ENCODE data around the gene TFAP2B. TPM values are rescaled to one million over a fixed set of nuclear protein-coding genes. Genes with fewer than 3 reads are reported as not detected.
A peak's percentile ranks its signal among the peaks of the same experiment; 100 is the strongest.

The TFAP2B gene
- total RNA-seq, 1 experiment from 2014 or later: not detected

DNA sequence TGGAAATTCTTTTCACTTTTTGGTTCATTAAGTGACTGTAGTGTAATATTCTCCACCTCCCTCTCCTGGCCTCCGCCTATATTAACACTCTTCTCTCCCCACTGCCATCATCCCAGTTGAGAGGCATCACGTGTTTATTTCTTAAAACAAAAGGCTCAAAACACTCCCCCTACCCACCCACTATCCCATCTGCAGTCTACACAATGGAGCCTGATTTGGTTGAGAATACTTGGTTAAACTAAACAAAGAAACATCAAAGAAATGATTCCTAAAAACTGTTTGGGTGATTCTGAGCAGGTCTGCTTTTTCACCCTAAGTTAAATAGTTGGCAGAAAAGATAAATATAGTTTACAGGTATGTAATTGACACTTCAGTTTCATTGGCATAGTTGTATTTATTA lies 5.9 kb downstream of the TFAP2B start:
- no peak for DNase-seq (ENCODE audit: low read depth)

DNA sequence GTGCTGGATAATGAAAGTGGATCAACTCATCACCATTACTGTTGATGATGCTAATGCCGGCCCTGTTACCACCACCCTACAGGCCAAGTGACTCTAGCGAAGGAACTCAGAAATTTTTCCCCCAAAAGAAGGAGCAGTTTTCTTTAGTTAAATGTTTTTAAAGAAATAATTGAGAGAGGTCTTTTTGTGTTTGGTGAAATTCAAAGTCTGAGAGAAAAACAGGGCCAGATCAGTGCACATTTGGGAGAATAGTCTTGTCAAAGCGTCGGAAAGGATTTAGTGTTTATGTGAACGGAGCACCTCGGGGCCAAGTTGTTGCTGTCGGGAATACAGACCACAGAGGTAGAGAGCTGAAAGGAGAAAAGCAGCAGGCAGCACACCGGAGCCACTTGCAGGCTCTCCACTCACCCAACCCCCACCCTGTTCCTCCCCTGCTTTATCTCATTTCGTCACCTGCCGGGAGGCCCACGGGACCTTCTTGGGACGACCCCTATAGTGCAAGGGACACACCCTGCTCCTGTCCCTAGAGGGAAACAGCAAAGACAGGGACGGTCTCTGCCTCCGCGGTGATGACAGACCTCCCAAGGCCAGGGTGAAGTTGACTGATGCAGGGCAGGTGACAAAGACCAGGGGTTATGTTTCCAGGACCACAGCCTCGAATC lies 6.8 kb downstream of the TFAP2B start:
- DNase-seq (ENCODE audit: low read depth): no peak

DNA sequence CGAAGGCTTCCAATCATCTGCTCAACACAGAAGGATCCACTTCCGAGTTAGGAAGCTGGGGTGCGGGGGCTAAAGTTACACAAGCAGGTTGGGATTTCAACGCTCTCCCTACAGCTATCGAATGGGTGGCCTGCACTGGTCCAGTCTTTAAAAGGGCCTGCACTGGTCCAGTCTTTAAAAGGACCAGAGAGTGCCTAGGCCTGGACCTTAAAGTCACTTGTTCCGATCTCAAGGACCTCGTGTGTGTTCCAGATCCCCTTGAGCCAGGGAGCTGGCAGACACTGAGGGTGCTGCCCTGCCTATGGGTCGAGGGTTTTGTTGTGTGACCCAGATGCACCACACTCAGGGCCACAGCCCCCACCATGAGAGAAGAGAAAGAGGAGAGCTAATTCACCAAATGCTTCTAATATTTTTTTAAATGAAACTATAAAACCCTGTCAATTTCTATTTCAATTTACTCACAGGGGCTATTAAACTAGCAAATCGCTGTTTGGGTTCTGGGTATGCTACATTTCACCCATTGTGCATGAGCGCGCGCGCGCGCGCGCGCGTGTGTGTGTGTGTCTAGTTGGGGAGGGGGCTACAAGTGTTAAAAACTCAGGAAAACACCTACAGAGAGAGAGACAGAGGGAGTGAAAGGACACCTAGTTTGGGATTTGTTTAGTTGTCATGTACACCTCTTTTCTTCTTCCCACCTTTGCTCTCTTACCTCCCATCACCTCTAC lies 7.5 kb downstream of the TFAP2B start:
- no peak for DNase-seq (ENCODE audit: low read depth)

DNA sequence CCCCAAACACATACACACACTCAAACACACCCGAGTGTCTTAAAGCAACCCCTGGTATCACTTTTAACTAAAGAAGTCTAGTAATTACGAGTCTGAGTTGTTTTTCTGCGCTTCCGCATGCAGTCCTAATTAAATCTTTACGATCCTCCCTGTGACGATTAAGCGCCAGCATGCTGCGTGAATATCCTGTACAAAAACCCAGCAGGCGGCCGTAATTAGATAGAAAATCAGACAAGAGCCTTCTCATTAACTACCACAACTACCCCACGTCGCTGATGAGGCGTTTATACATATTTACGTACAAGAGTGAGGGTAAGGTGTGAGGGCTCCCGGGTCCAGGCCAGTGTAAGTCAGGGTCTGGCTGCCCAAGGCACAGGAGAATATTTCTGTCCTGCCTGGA lies 8.1 kb downstream of the TFAP2B start:
- DNase-seq (ENCODE audit: low read depth): no peak

DNA sequence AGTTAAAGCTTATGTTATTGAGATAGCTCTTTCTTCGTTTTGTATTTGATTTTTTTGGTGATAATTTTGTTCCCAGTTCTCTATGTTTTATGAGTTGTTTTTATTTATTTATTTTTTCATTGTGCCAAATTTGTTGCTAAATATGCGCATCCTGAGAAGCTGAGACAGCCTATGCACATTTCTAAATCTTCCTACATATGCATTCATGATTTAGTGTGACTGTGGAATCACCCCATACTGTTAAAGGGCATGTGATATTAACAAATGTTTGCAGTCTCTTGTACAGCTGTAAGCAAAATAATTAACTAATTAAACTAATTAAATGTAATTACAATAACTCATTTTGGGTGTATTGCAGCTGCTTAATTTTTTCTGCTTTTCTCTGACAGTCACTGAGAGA lies 10.4 kb downstream of the TFAP2B start:
- DNase-seq (ENCODE audit: low read depth): no peak

DNA sequence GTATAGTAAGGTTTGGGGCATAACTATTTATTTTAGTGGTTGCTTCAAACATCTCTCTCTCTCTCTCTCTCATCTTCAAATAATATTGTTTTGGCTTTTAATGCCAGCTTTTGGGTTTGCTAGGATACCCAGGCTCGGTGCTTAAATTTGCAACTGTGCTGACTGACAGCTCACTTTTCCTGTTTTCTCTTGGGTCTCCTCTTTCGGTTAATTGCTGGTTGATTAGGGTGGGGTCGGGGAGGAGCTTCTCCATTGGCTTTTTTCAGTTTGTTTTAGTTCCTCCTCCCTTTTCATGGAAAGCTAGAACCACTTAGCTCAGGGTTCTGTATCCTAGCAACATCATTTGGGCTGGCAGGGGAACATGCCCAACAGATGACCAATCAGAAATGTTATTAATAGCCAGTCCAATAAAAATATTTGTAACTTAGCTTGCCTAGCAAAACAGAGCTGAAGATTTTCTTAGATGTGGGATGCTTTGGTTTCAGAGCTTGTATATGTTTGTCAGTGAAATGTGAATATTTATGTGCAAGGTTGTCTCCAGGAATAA lies 11.3 kb downstream of the TFAP2B start:
- no peak for DNase-seq (ENCODE audit: low read depth)

DNA sequence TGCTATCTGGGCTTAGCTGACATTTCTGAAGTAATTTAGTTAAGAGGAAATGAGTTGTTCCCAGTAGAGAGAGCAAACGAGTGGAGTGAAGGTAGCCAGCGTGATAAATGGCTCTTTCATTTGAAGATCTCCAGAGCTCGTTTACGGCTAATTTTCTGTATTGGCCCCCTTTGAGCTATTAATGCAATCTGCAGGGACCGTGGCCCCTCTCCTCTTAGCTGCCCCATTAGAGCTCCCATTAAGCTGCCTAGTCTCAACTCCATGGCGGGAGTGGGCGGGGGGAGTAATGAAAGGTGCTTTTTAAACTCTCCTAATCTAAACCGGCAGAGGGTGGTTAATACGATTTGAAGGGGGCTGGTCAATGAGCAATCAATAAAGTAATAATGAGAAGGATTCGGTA lies 12.5 kb downstream of the TFAP2B start:
- no peak for DNase-seq (ENCODE audit: low read depth)

DNA sequence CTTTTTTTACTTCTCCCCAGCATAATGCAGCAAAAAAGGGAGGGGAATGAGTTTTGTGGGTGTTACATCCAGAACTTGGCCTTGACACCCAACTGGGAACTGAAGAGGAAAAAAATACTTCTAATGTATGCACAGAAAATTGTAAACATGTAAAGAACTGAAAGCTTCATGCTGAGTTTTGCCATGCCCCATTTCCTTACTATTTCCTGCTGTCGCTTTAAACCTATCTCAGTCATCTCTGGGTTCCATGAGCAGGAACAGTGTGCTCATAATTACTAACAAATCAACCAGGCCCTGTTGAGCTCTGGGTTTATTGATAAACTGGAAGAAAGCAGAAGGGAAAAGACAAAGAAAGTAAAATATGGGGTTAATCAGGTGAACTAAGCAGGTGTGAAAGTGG lies 14.2 kb downstream of the TFAP2B start:
- DNase-seq (ENCODE audit: low read depth): no peak

DNA sequence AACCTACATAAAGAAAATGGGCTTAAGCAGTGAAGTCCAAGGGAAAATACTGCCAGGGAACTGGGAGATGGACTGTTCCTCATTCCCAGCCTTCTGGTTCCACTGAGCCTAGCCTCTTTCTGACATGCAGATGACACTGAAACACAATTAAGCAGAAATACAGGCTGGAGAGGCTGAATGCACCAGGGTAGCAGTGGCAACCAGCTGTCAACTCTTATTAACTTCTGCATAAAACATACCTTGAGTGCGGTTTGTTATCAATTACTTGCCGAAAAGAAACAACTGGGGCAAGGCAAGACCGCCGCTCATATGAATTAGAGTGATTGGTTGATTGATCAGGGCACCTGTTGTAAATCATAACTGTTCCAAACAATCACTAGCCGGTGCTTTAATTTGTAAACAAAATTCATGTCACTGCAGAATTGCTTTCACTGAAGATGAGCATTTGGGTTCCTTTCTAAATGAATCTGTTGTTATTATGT lies 16.3 kb downstream of the TFAP2B start:
- DNase-seq (ENCODE audit: low read depth): no peak

DNA sequence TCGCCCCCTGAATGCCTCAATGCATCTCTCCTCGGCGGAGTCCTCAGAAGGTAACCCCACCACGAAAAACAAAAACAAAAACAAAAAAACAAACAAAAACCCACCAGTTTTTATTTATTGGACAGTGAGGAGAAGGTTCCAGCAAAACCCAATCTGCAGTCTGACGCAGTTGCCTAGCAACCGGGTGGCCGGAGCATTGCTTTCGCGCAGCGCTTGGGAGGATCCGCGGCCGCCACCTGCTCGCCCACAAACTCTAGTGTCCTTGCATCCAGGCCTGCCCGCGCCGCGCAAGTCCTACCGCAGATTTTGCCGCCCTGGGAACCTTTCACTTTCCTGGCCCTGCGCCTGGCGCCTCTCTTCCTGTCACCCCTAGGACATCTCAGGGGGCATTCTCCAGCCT lies 17.6 kb downstream of the TFAP2B start:
- no peak for DNase-seq (ENCODE audit: low read depth)

DNA sequence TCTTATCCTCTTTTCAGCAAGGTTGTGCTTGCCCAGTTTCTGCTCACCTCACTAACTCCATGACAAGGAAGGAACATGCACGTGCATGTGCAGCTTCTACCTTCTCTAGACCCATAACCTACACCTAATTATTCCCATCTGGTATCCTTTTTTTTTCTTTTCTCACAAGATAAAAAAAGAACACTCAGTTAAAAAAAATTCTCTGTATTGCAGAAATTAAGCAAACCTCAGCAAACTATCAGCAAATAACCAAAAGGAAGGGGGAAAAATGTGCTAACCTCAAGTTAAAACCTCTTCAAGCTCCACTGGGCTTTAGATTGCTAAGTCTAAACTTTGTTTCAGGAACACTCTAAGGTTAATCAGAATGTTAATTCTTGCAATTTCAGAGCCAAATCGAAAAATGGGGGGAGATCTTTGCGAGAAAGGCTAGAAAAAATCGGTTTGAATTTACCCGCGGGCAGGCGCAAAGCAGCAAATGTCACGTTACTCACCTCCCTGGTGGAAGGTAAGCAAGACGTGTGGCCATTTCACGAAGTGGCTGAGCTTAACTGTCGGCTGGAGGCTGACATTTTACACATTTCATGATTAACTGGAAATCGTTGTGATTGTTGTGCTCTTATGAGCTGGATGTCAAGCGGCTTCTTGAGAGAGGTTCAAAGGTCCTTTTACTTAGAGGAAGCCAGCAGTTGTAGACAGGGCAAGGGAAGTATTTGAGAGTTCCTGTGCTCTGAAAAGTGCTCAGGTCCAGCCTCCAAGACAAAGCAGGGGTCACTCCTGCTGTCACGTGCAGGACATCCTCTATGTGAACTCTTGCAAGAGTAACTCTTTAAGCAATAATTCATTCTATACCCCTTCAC lies 19.1 kb downstream of the TFAP2B start:
- no peak for DNase-seq (ENCODE audit: low read depth)

DNA sequence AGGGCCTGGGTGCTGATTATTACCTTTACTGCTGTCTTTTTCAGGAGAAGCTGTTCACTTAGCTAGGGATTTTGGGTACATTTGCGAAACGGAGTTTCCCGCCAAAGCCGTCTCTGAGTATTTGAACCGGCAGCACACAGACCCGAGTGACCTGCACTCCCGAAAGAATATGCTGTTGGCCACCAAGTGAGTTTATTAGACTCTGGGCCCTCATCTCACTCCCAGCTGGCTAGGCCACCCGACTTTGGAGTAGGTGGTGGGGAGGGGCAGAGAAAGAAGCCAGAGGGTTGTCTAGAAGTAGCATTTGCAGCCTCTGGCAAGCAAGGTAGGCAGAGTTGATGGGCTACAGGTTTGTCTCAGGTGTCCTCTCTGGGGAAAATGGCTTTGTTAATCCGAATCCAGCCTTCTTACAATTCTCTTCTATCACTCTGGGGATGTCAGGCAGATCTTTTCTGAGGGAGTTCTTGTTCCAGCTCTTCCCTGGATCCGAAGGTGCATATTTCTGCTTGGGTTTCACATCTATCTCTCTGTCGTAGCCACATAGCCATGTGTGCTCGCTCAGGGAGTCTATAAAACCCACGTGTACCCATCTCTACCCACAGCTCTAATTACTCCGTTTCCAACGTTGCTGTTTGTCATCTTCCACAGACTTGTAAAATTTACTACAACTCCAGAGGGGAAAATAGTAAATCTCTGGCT lies 21.6 kb downstream of the TFAP2B start:
- DNase-seq (ENCODE audit: low read depth): no peak

DNA sequence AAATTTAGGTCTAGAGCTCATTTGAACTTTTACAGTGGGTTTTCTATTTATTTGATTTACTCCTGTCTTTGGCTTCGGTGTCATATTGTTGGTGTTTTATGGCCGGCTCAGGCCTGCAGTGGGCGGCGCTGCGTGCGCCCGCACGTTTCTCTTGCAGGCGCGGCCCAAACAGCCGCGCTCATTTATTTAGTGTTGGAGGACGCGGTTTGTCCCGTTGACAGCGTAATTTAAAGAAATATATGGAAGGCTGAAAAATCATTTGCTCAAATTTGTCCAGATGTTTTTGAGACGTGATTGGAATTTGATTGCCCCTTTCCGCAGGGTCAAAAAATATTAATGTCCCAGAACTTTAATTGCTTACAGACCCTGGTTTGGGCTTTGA lies 22.1 kb downstream of the TFAP2B start:
- DNase-seq (ENCODE audit: low read depth): no peak

DNA sequence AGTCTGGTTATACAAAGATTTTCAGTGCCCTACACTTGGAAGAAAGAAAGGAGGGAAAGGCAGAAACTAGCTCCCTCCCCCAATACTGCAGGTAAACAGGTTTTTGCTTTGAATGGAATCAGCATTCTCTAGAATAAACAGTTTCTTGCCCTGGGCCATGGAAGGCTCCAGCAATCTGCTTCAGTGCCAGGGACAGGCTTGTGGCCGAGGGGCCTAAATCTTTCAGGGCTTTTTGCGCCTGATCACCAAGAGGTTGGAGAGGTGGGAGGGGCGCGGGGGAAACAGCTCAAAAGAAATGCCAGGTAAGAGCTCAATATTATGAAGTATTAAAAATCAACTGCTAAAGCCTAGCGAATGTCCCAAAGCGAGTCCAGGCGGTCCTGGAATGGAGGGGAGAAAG lies 23.8 kb downstream of the TFAP2B start:
- DNase-seq (ENCODE audit: low read depth): no peak

DNA sequence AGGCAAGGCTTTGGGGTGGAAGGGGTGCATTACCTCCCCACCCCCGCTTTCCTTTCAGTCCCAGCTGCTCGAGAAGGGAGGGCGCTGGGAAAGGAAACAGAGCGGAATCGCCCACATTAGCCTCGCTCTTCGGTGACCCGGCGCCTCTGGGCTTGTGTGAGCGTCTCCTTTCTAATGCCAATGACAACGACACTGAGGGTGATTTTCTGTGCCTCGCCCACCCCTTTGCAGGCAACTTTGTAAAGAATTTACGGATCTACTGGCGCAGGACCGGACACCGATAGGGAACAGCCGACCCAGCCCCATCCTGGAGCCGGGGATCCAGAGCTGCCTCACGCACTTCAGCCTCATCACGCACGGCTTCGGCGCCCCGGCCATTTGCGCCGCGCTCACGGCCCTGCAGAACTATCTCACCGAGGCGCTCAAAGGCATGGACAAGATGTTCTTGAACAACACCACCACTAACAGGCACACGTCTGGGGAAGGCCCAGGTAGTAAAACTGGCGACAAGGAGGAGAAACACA lies 24.3 kb downstream of the TFAP2B start:
- DNase-seq (ENCODE audit: low read depth): no peak

DNA sequence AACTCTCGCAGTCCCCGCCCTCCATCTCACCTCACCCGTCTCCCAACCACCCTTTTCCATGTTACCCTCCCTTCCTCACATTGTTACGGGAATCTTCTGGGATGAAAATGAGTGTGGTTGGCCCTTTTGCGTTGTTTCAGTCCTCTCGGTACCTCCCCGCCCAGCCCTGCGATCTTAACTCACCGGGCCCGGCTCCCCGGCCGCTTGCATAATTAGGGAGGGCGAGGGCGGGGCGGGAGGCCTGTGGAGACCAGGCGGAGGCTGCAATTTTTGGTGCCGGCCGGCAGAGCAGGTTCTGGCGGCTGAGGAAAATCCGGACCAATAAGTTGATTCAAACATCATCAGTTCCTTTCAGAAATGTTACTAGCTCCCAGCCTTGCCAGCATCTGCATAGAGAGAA lies 25.2 kb downstream of the TFAP2B start:
- peak; percentile 65 for DNase-seq (ENCODE audit: low read depth)

DNA sequence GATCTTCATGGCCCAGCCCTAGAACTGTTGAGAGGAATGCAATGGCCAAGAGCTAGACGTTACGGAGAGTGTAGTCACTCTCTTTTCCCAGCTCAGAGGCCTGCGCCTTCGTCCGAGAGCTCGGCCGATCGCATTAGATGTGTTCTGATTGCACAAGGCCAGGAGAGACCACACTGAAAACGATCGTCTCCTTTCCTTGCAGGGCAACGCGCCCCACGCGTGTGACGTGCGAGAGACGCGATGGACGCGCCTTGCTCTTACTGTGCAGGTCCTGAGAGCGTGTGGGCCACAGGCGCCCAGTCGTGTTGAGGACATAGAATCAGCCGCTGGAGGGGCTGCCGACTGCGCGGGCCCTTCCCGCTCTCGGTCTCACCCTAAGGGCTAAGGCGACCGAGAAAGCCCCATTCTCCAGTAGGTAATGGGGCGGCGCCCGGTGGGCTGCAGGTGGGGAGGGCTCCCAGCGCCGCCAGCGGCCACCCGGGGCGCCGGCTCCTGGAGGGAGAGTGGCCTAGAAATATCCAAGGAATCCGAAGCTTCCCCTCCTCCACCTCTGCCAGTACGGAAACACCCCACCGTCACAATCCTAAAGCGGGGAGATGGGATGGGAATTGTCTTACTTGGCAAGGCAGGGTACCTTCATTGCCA lies 26.9 kb downstream of the TFAP2B start:
- DNase-seq (ENCODE audit: low read depth): no peak

DNA sequence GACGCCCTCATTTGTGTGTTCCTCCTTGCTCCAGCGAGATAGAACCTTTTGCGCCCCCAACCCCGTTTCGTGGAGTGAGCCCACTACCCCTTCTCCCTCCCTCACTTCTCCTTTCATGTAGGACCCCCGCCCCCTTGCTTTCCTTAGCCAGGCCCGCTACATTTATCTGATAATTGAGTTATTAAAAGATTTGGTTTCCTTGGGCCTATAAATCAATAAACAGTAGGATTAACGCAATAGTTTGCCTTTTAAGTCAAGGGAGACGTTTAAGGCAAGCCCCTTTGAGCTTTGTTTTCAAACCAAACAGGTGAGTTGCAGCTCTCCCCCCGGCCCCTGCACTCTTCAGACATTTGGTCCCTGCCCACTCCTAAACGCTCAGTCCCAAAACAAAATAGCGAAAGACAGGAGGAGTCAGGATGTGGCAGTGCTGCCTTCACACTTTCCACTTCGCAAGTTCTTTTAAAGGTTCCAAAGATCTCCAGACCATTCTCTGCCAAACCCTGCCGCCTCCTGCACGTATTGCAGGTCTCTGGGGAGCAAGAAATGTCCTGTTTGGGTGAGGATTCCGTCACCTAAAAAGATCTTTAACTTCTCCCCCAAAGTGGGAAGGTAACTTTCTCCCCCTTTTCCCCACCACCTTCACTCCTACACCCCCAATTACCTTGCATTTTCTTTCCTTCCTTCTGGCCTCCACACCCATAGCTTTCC lies 27.6 kb downstream of the TFAP2B start:
- no peak for DNase-seq (ENCODE audit: low read depth)

DNA sequence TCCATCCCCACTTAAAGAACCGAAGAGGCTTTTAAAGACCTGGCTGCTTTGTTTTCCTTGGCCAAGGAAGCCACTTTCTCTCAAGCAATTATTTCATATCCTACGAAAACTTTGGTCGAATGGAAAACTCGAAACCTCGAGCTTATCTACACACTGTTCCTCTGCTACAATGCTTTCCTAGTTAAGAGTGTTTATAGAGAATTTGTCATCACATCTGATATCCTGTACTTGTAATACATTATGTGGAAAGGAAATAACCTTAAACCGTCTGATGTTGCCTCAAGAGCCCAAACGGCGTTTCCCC lies 28.1 kb downstream of the TFAP2B start:
- peak; percentile 49 for DNase-seq (ENCODE audit: low read depth)

DNA sequence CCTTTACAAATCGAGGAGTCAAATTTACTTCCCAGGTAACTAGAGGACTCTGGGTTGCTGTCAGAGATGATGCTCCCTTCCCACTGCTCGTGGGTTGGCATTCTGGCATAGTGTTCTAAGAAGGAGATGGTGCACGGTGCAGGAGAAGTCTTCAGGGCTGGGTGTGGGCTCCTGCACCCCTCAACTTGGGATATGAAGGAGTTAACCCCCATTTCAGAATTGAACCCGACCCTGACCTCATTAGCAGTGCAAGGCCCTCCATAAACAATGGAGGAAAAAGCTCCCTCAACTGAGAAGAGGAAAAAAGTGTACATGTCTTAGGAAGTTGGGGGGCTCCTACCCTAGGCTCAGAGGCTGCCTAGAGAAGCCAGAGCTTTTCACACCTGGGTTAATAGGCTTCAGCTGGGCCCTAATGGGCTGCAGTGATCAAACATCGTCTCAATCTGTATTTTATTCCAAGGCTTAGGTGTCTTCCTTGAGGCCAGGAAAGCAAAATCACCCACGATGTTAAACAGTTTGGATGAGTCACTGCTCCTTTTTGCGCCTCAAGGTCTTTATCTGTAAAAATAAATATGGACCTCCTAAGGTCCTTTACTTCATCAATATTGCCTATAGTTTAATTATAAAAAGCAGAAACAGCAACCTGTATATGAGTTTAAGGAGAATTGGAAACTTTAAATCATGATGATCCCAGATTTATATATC lies 29.4 kb downstream of the TFAP2B start:
- DNase-seq (ENCODE audit: low read depth): no peak

All from Daoy (cell line).